SK-N-SH (cell line): ENCODE data around the gene LACTB. TPM values are rescaled to one million over a fixed set of nuclear protein-coding genes. Genes with fewer than 3 reads are reported as not detected.

Source experiments
- CTCF ChIA-PET: fragments of 300-600, 350-600 bp; formaldehyde crosslinking; extraction: SDS; loops from one replicate; lab custom pipeline; 2021; lab: Yijun Ruan, JAX
- POLR2A ChIA-PET: fragments of 350-600 bp; sonication (Branson Sonifier 250); formaldehyde crosslinking; extraction: SDS; loops from one replicate; lab custom pipeline; 2020; ENCODE audit warnings: antibody characterized with exemption, inconsistent platforms; lab: Yijun Ruan, JAX
- DNase-seq: peaks from one replicate; pipeline ENCODE4 v3.0.0; 2012
- H2AFZ ChIP-seq: fragments of 200-600 bp; sonication (generic); 2 replicates; pipeline ENCODE4 v1.8.1; 2016; ENCODE audit warnings: antibody characterized with exemption, mild to moderate bottlenecking, low read depth
- H3F3A ChIP-seq: fragments of 200-600 bp; sonication (generic); replicated peaks from 2 replicates; pipeline ENCODE3; 2016; ENCODE audit warnings: antibody characterized with exemption, mild to moderate bottlenecking; ENCODE audit not compliant: insufficient read depth
- H3K27ac ChIP-seq, 2 experiments: fragments of 200-500 bp in 1 of 2; fragments of 200-600 bp in 1 of 2; sonication (Bioruptor generic) in 1 of 2; sonication (generic), shearing (Covaris generic) in 1 of 2; 2 replicates each; pipeline versions ENCODE4 v1.5.1 to v1.6.1; 2014 to 2016; ENCODE audit warnings: low read depth in 2 of 2, inconsistent platforms in 1 of 2, low read length in 1 of 2, mild to moderate bottlenecking in 1 of 2, mixed read lengths in 1 of 2
- H3K27me3 ChIP-seq: fragments of 200-600 bp; sonication (generic), shearing (Covaris generic); 2 replicates; pipeline ENCODE4 v1.6.1; 2016; ENCODE audit warnings: mixed run types; ENCODE audit not compliant: insufficient read depth
- H3K36me3 ChIP-seq, 2 experiments: fragments of 200-500 bp in 1 of 2; fragments of 200-600 bp in 1 of 2; sonication (Bioruptor generic) in 1 of 2; sonication (generic) in 1 of 2; replicated peaks in 1 of 2; 2 replicates each; pipeline versions ENCODE3 to v1.5.1; 2014 to 2016; ENCODE audit warnings: low read length in 1 of 2, mild to moderate bottlenecking in 1 of 2; ENCODE audit not compliant: insufficient read depth in 2 of 2, control insufficient read depth in 1 of 2
- H3K4me1 ChIP-seq, 2 experiments: fragments of 200-500 bp in 1 of 2; fragments of 200-600 bp in 1 of 2; sonication (Bioruptor generic) in 1 of 2; sonication (generic), shearing (Covaris generic) in 1 of 2; 2 replicates each; pipeline versions ENCODE4 v1.5.1 to v1.6.1; 2014 to 2016; ENCODE audit warnings: low read depth in 1 of 2, low read length in 1 of 2, mixed run types in 1 of 2; ENCODE audit not compliant: insufficient read depth in 2 of 2, control insufficient read depth in 1 of 2
- H3K4me2 ChIP-seq: fragments of 200-600 bp; sonication (generic), shearing (Covaris generic); 2 replicates; pipeline ENCODE4 v1.6.1; 2017; ENCODE audit warnings: mixed run types
- H3K4me3 ChIP-seq, 2 experiments: fragments of 200-500 bp in 1 of 2; fragments of 200-600 bp in 1 of 2; sonication (Bioruptor generic) in 1 of 2; sonication (generic), shearing (Covaris generic) in 1 of 2; 2 replicates each; pipeline versions ENCODE4 v1.5.1 to v1.8.1; 2014 to 2016; ENCODE audit warnings: low read depth in 2 of 2, inconsistent platforms in 1 of 2, low read length in 1 of 2, mild to moderate bottlenecking in 1 of 2, mixed read lengths in 1 of 2, moderate library complexity in 1 of 2
- H3K79me2 ChIP-seq: fragments of 200-600 bp; sonication (generic); 2 replicates; pipeline ENCODE4 v1.8.1; 2017; ENCODE audit warnings: mild to moderate bottlenecking; ENCODE audit not compliant: insufficient read depth
- H3K9ac ChIP-seq: fragments of 200-600 bp; sonication (generic); 2 replicates; pipeline ENCODE4 v1.6.1; 2017; ENCODE audit warnings: mixed run types
- H3K9me2 ChIP-seq: fragments of 200-600 bp; sonication (generic); 2 replicates; pipeline ENCODE4 v1.6.1; 2017; ENCODE audit warnings: mixed run types
- H3K9me3 ChIP-seq: fragments of 200-600 bp; sonication (generic); 2 replicates; pipeline ENCODE4 v1.6.1; 2017; ENCODE audit warnings: mixed run types, mild to moderate bottlenecking, moderate library complexity
- H4K20me1 ChIP-seq: fragments of 200-600 bp; sonication (generic); 2 replicates; pipeline ENCODE4 v1.6.1; 2017; ENCODE audit warnings: mild to moderate bottlenecking, mixed run types; ENCODE audit not compliant: insufficient read depth
- CHD2 ChIP-seq: fragments of 150-350 bp; IDR thresholded peaks from 2 replicates; pipeline ENCODE4 v1.6.1; 2018; ENCODE audit warnings: low read length; ENCODE audit not compliant: partially characterized antibody
- CTCF ChIP-seq: fragments of 200-600 bp; sonication (generic); IDR thresholded peaks from 2 replicates; pipeline ENCODE4 v1.6.1; 2017; ENCODE audit warnings: antibody characterized with exemption, mild to moderate bottlenecking, moderate library complexity
- EP300 ChIP-seq, 2 experiments: IDR thresholded peaks; 2 replicates each; pipeline versions ENCODE4 v1.4.0 to v1.6.1; 2012; ENCODE audit warnings: borderline replicate concordance in 1 of 2, low read depth in 1 of 2, low read length in 1 of 2
- FOSL2 ChIP-seq: IDR thresholded peaks from 2 replicates; pipeline ENCODE4 v1.4.0; 2012; ENCODE audit warnings: low read depth, mild to moderate bottlenecking, moderate library complexity, borderline replicate concordance
- FOXJ3 ChIP-seq: sonication (generic); formaldehyde crosslinking; IDR thresholded peaks from 2 replicates; pipeline ENCODE4 v1.5.1; 2020; ENCODE audit warnings: mild to moderate bottlenecking, missing genetic modification reagents
- IRF3 ChIP-seq: fragments of 150-350 bp; IDR thresholded peaks from 2 replicates; pipeline ENCODE4 v1.6.1; 2016; ENCODE audit warnings: mild to moderate bottlenecking, low read depth, low read length
- MAX ChIP-seq: IDR thresholded peaks from 2 replicates; pipeline ENCODE4 v1.4.0; 2012; ENCODE audit warnings: low read depth
- MEF2A ChIP-seq: IDR thresholded peaks from 2 replicates; pipeline ENCODE4 v1.4.0; 2012; ENCODE audit warnings: low read depth, borderline replicate concordance
- NRF1 ChIP-seq: IDR thresholded peaks from 2 replicates; pipeline ENCODE4 v1.6.1; 2012; ENCODE audit warnings: low read depth, mild to moderate bottlenecking, low read length
- POLR2AphosphoS5 ChIP-seq: IDR thresholded peaks from 2 replicates; pipeline ENCODE4 v1.6.1; 2012; ENCODE audit warnings: low read depth, low read length
- RCOR1 ChIP-seq: fragments of 150-350 bp; IDR thresholded peaks from 2 replicates; pipeline ENCODE4 v1.6.1; 2017; ENCODE audit warnings: antibody characterized with exemption, low read length
- REST ChIP-seq: IDR thresholded peaks from 2 replicates; pipeline ENCODE4 v1.6.1; 2012; ENCODE audit warnings: mild to moderate bottlenecking, low read depth, low read length, moderate library complexity
- RXRA ChIP-seq: IDR thresholded peaks from 2 replicates; pipeline ENCODE4 v1.4.0; 2012; ENCODE audit warnings: low read depth, mild to moderate bottlenecking, borderline replicate concordance
- SIN3A ChIP-seq: IDR thresholded peaks from 2 replicates; pipeline ENCODE4 v1.6.1; 2012; ENCODE audit warnings: low read depth, mild to moderate bottlenecking, low read length, moderate library complexity, borderline replicate concordance
- whole genome bisulfite sequencing: methylation state at CpG from one replicate; pipeline ENCODE4 v1.1.6; 2017; ENCODE audit warnings: low lambda C conversion rate; 5-methylcytosine and 5-hydroxymethylcytosine counted together
- polyA plus RNA-seq, 3 experiments: library from polyadenylated mRNA; depleted of rRNA; stranded (reverse); fragments of >200 nt; gene quantifications; 2 replicates each; pipeline ENCODE4 v1.2.3, GENCODE V29; 2012

The LACTB gene
- polyA plus RNA-seq, 1 of the 3 experiments (the other 2 are of a cell fraction), result 23.3 TPM

GRCh38 chr15:63145426-63145825 lies 23.8 kb downstream of the LACTB start:
- H2AFZ ChIP-seq, result no peak overlapping the region
- H3K27me3 ChIP-seq, result no peaks in the 10 kb centered on the region
- WGBS, result 88% methylated on average over 2 of the region's 2 CpGs
- CTCF ChIA-PET, result no interaction called here
- no peak overlapping the region for H3K27ac ChIP-seq
- DNase-seq, result no peak
- H4K20me1 ChIP-seq, result peaks cover 5% of the 10 kb centered on the region; the same call in 1 of the 2 replicates
- H3F3A ChIP-seq, result peaks cover 40% of the 10 kb centered on the region
- no peak for TF ChIP-seq FOXJ3 (CRISPR knock-in tag)
- TF ChIP-seq MAX, result no peak
- no peak for TF ChIP-seq MEF2A
- no peak for TF ChIP-seq REST
- no peak for TF ChIP-seq CTCF
- no peak for TF ChIP-seq POLR2AphosphoS5
- TF ChIP-seq RXRA, result no peak
- TF ChIP-seq NRF1, result no peak
- no peak for TF ChIP-seq FOSL2
- TF ChIP-seq SIN3A, result no peak
- TF ChIP-seq EP300 (IDR thresholded peaks at IDR 0.05; ENCODE audit: borderline replicate concordance in 1 of 2, low read depth in 1 of 2, low read length in 1 of 2), result no peak
- TF ChIP-seq RCOR1, result no peak
- no peak for TF ChIP-seq IRF3
- TF ChIP-seq CHD2, result no peak
- POLR2A ChIA-PET, result no interaction called here
- peaks cover 6 to 68% of the 10 kb centered on the region in 2 experiments for H3K36me3 ChIP-seq
- no peak overlapping the region for H3K9ac ChIP-seq
- no peak overlapping the region for H3K4me2 ChIP-seq
- peaks cover 16% of the 10 kb centered on the region; the same call in 1 of the 2 replicates for H3K79me2 ChIP-seq
- no peaks in the 10 kb centered on the region for H3K4me1 ChIP-seq
- H3K4me3 ChIP-seq, result no peak overlapping the region
- H3K9me2 ChIP-seq, result no peaks in the 10 kb centered on the region
- H3K9me3 ChIP-seq, result no peaks in the 10 kb centered on the region
